HG03280 (cell line): ENCODE results near the gene NHLH1.

Source experiments
- ATAC-seq: cut with Tn5 transposase; IDR thresholded peaks from one replicate; pipeline ENCODE4 v1.9.1; 2021; ENCODE audit warnings: mild to moderate bottlenecking, moderate library complexity; ENCODE audit not compliant: unreplicated experiment

Gene NHLH1

GRCh38 chr1:160409486-160409885, 42.6 kb downstream of the NHLH1 start:
- ATAC-seq, result no peak

GRCh38 chr1:160410406-160411005, 43.6 kb downstream of the NHLH1 start:
- ATAC-seq, result no peak

DNA sequence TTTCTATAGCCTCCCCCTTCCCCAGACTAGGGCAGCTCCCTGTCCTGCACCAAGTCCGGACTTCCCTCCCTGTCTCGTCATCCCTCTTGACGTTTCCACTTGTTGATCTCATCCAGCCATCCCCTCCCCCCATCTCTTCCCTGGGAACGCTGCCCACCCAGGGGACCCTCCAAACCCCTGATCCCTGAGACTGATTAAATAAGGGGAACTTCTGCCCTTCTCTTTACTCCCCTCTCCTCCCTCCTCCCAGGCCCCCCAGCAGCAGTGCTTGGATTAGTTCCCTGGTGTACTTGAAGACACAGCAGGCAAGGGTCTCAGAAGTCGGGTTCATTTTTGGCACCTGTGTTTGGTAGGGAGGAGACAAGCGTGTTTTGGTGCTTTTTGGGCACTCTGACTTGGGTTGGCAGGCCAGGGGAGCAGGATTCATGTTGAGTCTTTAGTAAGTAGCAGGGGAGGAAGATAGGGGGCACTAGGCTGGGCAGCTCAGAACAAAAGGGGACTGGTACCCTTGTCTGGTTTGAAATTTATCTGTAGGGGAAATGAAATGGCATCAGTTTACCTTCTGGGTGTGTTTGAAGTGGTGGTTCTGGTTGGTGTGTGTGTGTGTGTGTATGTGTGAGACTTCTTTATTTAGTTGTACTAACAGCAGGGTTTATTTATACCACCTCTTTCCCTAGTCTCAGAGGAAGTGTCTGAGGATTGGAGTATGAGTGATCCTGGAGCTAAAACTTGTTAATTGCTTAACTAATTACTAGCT, 44.6 kb downstream of the NHLH1 start:
- no peak for ATAC-seq

DNA sequence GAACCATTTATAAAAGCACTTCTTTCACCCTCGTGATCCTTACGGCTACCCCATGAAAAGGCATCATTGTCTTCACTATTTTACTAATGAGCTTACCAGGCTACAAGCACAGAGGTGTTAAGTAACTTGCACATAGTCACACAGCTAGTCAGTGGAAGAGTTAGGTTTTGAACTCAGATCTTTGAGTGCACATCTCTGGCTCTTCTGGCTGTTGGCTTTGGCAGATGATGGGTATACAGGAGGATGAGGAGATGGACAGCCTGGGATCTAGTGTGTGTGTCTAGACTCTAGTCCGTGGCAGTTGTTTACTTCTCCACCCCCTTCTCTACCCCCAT, 45.1 kb downstream of the NHLH1 start:
- ATAC-seq, result no peak

GRCh38 chr1:160413716-160414115, 46.8 kb downstream of the NHLH1 start:
- no peak for ATAC-seq

DNA sequence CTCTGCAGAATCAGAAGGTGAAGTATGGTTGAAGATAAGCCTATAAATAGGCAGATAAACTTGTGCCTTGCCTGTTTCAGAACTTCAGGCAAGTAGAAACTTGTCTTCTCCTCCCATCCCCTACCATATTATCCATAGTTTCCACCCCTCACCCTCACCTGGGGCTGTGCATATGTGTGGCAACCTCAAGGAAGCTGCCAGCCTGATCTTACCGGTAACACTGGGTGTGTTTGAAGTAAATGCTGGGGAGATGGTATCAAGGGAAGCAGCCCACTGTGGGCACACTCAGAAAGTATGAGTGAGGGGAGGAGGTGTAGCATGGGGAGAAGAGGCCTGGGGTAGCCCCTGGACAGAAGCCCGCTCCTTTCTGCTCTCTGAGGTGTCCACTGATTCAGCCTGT, 48.0 kb downstream of the NHLH1 start:
- no peak for ATAC-seq

DNA sequence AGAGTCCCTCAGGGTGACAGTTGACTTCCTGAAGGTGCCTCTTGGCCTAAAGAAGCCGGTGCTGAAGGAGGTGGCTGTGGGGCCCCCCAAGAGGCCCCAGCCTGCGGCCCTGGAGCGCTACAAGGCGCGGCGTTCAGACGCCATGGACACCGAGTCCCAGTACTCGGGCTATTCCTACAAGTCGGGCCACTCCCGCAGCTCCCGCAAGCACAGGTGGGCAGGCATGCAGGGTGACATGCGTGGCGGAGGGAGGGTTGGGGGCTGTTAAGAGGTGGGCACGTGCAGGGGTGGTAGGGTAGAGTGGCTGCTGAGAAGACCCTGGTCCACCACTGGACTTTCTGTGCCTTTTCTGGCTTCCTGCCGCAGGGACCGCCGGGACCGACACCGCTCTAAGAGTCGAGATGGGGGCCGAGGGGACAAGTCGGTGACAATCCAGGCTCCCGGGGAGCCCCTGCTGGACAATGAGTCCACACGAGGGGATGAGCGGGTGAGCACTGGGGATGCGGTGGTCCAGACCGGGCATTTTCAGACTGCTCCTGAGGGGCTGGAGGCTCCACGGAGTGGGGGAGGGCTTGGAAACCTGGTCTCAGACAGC, 48.9 kb downstream of the NHLH1 start:
- ATAC-seq, result no peak

- no peak for ATAC-seq
Observed at GRCh38 chr1:160416369-160416768, 49.5 kb downstream of the NHLH1 start.

DNA sequence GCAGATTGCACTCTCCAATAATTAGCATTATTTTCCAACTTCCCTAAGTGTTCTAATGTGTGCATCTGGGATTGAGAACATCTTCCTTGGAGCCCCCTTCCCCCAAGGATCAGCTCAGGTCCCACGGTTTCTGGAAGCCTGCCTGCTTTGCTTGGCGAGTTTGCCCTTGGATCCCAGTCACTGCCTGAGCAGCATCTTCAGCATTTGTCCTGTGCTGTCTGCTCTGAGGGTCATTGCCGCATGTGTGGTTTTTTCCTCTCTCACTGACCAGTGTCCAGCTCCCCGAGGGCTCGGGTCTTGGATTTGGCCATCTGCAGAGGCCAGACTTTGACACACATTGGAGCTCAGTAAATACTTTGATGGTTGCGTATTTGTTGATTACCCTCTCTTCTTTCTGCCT, 51.6 kb downstream of the NHLH1 start:
- ATAC-seq, result no peak

GRCh38 chr1:160419150-160419837, 52.4 kb downstream of the NHLH1 start:
- ATAC-seq, result no peak

- ATAC-seq, result no peak
Observed at GRCh38 chr1:160419838-160420169, 52.9 kb downstream of the NHLH1 start.

- ATAC-seq, result no peak
Observed at GRCh38 chr1:160420881-160421842, 54.3 kb downstream of the NHLH1 start.

GRCh38 chr1:160421881-160422280, 55.0 kb downstream of the NHLH1 start:
- no peak for ATAC-seq
